ENCODE results near the gene ANKRD53. TPM values are rescaled to one million over a fixed set of nuclear protein-coding genes. Genes with fewer than 3 reads are reported as not detected.

Gene ANKRD53
- total RNA-seq, 3 donors from 2014 or later, result 0.23 to 1.8 (median 0.75) TPM

GRCh38 chr2:70947556-70948184 lies 30.8 kb upstream of the ANKRD53 start:
- ATAC-seq, result peak; percentile 15

GRCh38 chr2:70948337-70949003 lies 30.0 kb upstream of the ANKRD53 start:
- ATAC-seq, result peak; percentile 89
- H3K36me3 ChIP-seq (ENCODE audit: low read depth), result no peaks in the 10 kb centered on the region
- TF ChIP-seq CTCF (IDR thresholded peaks at IDR 0.05), result peak; percentile 76
- intact Hi-C loops (cut with DNase I, micrococcal nuclease), result loop anchor here in 1 of 2 donors (5.0 kb wide), 1 partner anchor 86 kb away; no protein-coding TSS in a partner anchor
- H3K4me1 ChIP-seq (ENCODE audit: low read depth), result peaks cover 3% of the 10 kb centered on the region
- H3K4me3 ChIP-seq, result no peak overlapping the region
- H3K9me3 ChIP-seq, result no peaks in the 10 kb centered on the region
- peak; percentile 66 to 84 (median 80) for DNase-seq

More at GRCh38 chr2:70947556-70948184, 30.8 kb upstream of the ANKRD53 start:
- no peak for TF ChIP-seq CTCF (IDR thresholded peaks at IDR 0.05)
- Histone ChIP-seq H3K4me3 (no peak overlapping the region), H3K9me3 (no peaks in the 10 kb centered on the region), H3K36me3 (ENCODE audit: low read depth) (no peaks in the 10 kb centered on the region), H3K4me1 (ENCODE audit: low read depth) (peaks cover 3% of the 10 kb centered on the region)
- no peak for DNase-seq
- intact Hi-C loops (cut with DNase I, micrococcal nuclease), result loop anchor here in 1 of 2 donors (5.0 kb wide), 1 partner anchor 85 kb away; no protein-coding TSS in a partner anchor

- ATAC-seq, result no peak
Observed at GRCh38 chr2:70949086-70949485, 29.3 kb upstream of the ANKRD53 start.

GRCh38 chr2:70954886-70955285 lies 23.5 kb upstream of the ANKRD53 start:
- intact Hi-C loops (cut with DNase I, micrococcal nuclease), result no loop called here
- no peak for DNase-seq
- Histone ChIP-seq H3K4me1 (ENCODE audit: low read depth) (no peaks in the 10 kb centered on the region), H3K36me3 (ENCODE audit: low read depth) (no peaks in the 10 kb centered on the region), H3K4me3 (no peak overlapping the region), H3K9me3 (no peaks in the 10 kb centered on the region)
- no peak for TF ChIP-seq CTCF (IDR thresholded peaks at IDR 0.05)
- no peak for ATAC-seq

More at GRCh38 chr2:70949086-70949485, 29.3 kb upstream of the ANKRD53 start:
- DNase-seq, result no peak
- H3K4me1 ChIP-seq (ENCODE audit: low read depth), result peaks cover 3% of the 10 kb centered on the region
- TF ChIP-seq CTCF (IDR thresholded peaks at IDR 0.05), result no peak
- intact Hi-C loops (cut with DNase I, micrococcal nuclease), result loop anchor here in 1 of 2 donors (5.0 kb wide), 1 partner anchor 87 kb away; no protein-coding TSS in a partner anchor
- no peaks in the 10 kb centered on the region for H3K9me3 ChIP-seq
- no peaks in the 10 kb centered on the region for H3K36me3 ChIP-seq (ENCODE audit: low read depth)
- no peak overlapping the region for H3K4me3 ChIP-seq

GRCh38 chr2:70956141-70956540 lies 22.3 kb upstream of the ANKRD53 start:
- ATAC-seq, result no peak
- H3K9me3 ChIP-seq, result no peaks in the 10 kb centered on the region
- intact Hi-C loops (cut with DNase I, micrococcal nuclease), result no loop called here

More at GRCh38 chr2:70956141-70956540, 22.3 kb upstream of the ANKRD53 start:
- no peak for DNase-seq
- H3K4me1 ChIP-seq (ENCODE audit: low read depth), result no peaks in the 10 kb centered on the region
- H3K4me3 ChIP-seq, result no peak overlapping the region
- TF ChIP-seq CTCF (IDR thresholded peaks at IDR 0.05), result no peak
- H3K36me3 ChIP-seq (ENCODE audit: low read depth), result no peaks in the 10 kb centered on the region

All from mucosa of descending colon (tissue), 3 donors.